Neural crest cell (in vitro differentiated cells): ENCODE data around the gene AKR1A1. TPM values are rescaled to one million over a fixed set of nuclear protein-coding genes. Genes with fewer than 3 reads are reported as not detected.
"Not testable (repeated sequence)": the region's sequence is repeated elsewhere in the genome, so short reads cannot be mapped to it uniquely, and the experiment has no call there.

Experiments
- DNase-seq: peaks from one replicate; pipeline ENCODE4 v3.0.0; 2021; ENCODE audit warnings: low read depth, mixed read lengths, low spot score
- H3K27ac Mint-ChIP-seq: one replicate; pipeline ENCODE4 v1.8.0; 2021; ENCODE audit warnings: mild to moderate bottlenecking, mixed read lengths; ENCODE audit not compliant: unreplicated experiment
- H3K27me3 Mint-ChIP-seq: 2 replicates; pipeline ENCODE4 v1.8.0; 2021; ENCODE audit warnings: low read depth, mild to moderate bottlenecking, mixed read lengths
- H3K36me3 Mint-ChIP-seq: 2 replicates; pipeline ENCODE4 v1.8.0; 2021; ENCODE audit warnings: low read depth, mild to moderate bottlenecking, mixed read lengths
- H3K4me1 Mint-ChIP-seq: 2 replicates; pipeline ENCODE4 v1.8.0; 2021; ENCODE audit warnings: mixed read lengths
- H3K4me3 Mint-ChIP-seq: one replicate; pipeline ENCODE4 v1.8.0; 2021; ENCODE audit warnings: mild to moderate bottlenecking, mixed read lengths
- H3K9me3 Mint-ChIP-seq: 2 replicates; pipeline ENCODE4 v1.8.0; 2021; ENCODE audit warnings: mixed read lengths
- CTCF ChIP-seq: fragments of 200-600 bp; sonication (generic); conservative IDR thresholded peaks from 2 replicates; pipeline ENCODE4 v1.5.0; 2021; ENCODE audit warnings: antibody characterized with exemption, mild to moderate bottlenecking
- total RNA-seq: library from RNA; stranded (reverse); gene quantifications from 2 replicates; pipeline ENCODE4 v1.2.1, GENCODE V29; 2021

The AKR1A1 gene
- total RNA-seq, 1 donor from 2014 or later = 192 TPM

- no peak for DNase-seq
- H3K36me3 Mint-ChIP-seq = peaks cover 6% of the 10 kb centered on the region
These were observed 35.0 kb downstream of the AKR1A1 start for GRCh38 chr1:45585496-45586075.

GRCh38 chr1:45586769-45587168 lies 36.1 kb downstream of the AKR1A1 start:
- TF ChIP-seq CTCF = no peak
- peak overlapping the region; percentile 97 for H3K4me3 Mint-ChIP-seq
- peaks cover 13% of the 10 kb centered on the region for H3K27me3 Mint-ChIP-seq
- H3K9me3 Mint-ChIP-seq = no peaks in the 10 kb centered on the region
- peaks cover 10% of the 10 kb centered on the region for H3K36me3 Mint-ChIP-seq
- no peak overlapping the region for H3K27ac Mint-ChIP-seq
- H3K4me1 Mint-ChIP-seq = peaks cover 38% of the 10 kb centered on the region
- no peak for DNase-seq

More at GRCh38 chr1:45585496-45586075, 35.0 kb downstream of the AKR1A1 start:
- Mint-ChIP-seq H3K9me3 (no peaks in the 10 kb centered on the region), H3K27me3 (peaks cover 13% of the 10 kb centered on the region), H3K4me3 (peak overlapping the region; percentile 97), H3K27ac (peak overlapping the region; percentile 100), H3K4me1 (peaks cover 35% of the 10 kb centered on the region)
- no peak for TF ChIP-seq CTCF

GRCh38 chr1:45589861-45590260 lies 39.2 kb downstream of the AKR1A1 start:
- H3K27ac Mint-ChIP-seq = no peak overlapping the region
- TF ChIP-seq CTCF = no peak
- no peak overlapping the region for H3K4me3 Mint-ChIP-seq
- H3K36me3 Mint-ChIP-seq = peaks cover 4% of the 10 kb centered on the region
- DNase-seq = no peak
- peaks cover under 1% of the 10 kb centered on the region for H3K27me3 Mint-ChIP-seq
- peaks cover 31% of the 10 kb centered on the region for H3K4me1 Mint-ChIP-seq
- H3K9me3 Mint-ChIP-seq = no peaks in the 10 kb centered on the region

GRCh38 chr1:45594412-45594811 lies 43.8 kb downstream of the AKR1A1 start:
- Mint-ChIP-seq H3K4me1 (peaks cover 18% of the 10 kb centered on the region), H3K27me3 (no peaks in the 10 kb centered on the region), H3K4me3 (no peak overlapping the region), H3K9me3 (no peaks in the 10 kb centered on the region), H3K27ac (no peak overlapping the region), H3K36me3 (peaks cover 16% of the 10 kb centered on the region)
- DNase-seq = no peak
- TF ChIP-seq CTCF = no peak

GRCh38 chr1:45596765-45597164 lies 46.1 kb downstream of the AKR1A1 start:
- not testable (repeated sequence) for H3K4me3 Mint-ChIP-seq, H3K27me3 Mint-ChIP-seq, H3K9me3 Mint-ChIP-seq, H3K27ac Mint-ChIP-seq, DNase-seq
- Mint-ChIP-seq H3K36me3 (peaks cover 13% of the 10 kb centered on the region), H3K4me1 (peaks cover 22% of the 10 kb centered on the region)

GRCh38 chr1:45604239-45604638 lies 53.6 kb downstream of the AKR1A1 start:
- Mint-ChIP-seq H3K4me1 (peaks cover 11% of the 10 kb centered on the region), H3K9me3 (no peaks in the 10 kb centered on the region), H3K4me3 (no peak overlapping the region), H3K27ac (no peak overlapping the region), H3K36me3 (peaks cover 26% of the 10 kb centered on the region), H3K27me3 (no peaks in the 10 kb centered on the region)
- no peak for DNase-seq
- no peak for TF ChIP-seq CTCF
